ENCODE data around the gene GM2A.
"Not testable (repeated sequence)": the region's sequence is repeated elsewhere in the genome, so short reads cannot be mapped to it uniquely, and the experiment has no call there.

GM2A gene

DNA sequence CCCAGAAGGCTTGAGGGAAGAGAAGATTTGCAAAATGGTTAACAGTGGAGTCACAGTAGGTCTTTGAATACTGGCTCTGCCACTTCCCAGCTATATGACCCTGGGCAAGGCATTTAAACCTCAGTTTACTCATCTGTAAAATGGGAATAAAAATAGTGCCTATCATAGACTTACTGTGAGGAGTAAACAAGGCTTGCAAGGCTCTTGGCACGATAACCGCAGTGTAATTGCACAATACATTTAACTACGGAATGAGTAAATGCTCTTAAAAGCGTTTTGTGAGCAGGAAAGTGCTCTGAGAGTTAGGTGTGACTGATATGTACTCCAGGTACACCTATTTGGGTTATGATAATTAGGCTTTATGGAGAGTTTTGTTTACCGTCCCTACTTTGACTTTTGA, 42.2 kb downstream of the GM2A start:
- DNase-seq = no peak

GRCh38 chr5:151295791-151296477, 42.9 kb downstream of the GM2A start:
- no peak for DNase-seq

- no peak for DNase-seq
These were observed 43.5 kb downstream of the GM2A start for GRCh38 chr5:151296478-151296830.

DNA sequence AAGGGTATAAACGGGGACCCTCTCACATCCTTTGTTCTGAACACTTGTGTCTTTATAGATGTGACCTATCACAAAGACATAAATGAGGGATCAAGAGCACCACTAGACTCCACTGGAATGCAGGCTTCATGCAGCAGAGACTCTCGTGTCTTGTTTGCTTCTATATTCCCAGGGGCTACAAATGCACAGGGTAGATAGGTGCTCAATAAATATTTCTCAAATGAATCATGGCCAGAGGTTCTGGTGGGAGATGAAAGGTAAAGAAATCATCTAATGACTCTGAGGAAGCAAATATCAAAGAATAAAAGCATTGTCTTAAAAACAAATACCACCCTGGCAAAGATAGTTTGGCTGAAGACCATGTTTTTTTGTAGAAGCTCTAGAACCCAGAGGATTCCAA, 44.0 kb downstream of the GM2A start:
- DNase-seq = no peak

DNA sequence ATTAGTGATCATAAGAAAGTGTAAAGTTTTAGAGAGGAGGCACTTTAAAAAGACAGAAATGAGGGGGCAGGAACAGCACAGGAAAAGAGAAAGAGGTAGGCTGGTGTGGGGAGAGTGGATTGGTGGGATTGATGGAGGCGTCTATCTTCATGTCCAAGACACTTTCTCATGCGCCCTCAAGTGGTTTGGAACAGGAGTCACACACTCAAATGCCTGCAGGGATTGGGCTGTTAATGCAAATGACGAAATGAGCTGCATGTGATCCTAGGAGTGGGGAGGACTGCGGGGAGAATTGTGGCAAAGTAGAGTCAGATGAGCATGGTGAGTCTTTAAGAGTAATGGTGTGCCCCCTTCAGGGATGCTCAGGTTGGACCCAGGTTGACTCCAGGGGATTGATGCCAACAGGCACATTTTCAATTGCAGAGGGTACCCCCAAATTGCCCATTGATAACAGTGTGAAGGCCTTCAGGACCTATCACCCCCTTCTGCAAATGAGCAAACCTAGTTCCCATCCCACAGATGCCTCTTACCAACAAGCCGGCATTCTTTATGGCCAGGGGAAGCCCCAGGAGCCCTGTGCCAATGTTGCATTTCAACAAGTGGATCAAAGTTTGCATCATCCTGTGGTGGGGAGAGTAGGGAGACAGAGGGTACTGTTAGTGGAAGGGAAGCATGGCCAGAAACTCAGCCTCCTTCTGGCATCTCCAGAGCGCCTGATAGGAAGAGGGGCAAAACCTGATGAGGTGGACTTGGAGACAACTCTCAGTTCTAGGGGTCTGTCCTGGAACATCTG, 45.3 kb downstream of the GM2A start:
- DNase-seq = peak; percentile 62

DNA sequence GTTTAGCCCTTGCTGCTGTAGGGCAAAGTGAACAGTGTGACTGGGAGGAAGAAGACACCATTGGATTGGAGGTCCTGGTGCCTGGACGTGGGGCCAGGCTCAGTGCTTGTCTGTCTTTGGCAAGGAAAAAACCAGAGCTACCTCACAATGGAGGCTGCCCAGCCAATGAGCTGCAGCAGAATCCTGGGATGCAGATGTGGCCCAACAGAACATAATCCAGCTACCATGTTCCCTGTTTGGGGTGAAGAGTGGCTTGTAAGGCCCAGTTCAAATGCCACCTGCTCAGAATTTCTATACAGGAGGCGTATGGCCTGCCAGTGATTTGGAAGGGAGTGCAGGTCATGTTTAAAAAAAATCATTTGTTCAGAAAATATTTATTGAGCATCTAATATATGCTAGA, 50.7 kb downstream of the GM2A start, which contains the start of gene SLC36A3:
SLC36A3 (minus strand) TSS at position 101 of the 400 bp plus-strand sequence. CDS start 412 bp downstream, outside the sequence.
- DNase-seq = no peak

DNA sequence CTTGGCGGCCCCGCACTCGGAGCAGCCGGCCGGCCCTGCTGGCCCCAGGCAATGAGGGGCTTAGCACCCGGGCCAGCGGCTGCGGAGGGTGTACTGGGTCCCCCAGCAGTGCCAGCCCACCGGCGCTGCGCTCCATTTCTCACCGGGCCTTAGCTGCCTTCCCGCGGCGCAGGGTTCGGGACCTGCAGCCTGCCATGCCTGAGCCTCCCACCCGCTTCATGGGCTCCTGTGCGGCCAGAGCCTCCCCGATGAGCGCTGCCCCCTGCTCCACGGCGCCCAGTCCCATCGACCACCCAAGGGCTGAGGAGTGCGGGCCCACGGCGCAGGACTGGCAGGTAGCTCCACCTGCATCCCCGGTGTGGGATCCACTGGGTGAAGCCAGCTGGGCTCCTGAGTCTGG, 56.3 kb downstream of the GM2A start:
- not testable (repeated sequence) for DNase-seq

DNA sequence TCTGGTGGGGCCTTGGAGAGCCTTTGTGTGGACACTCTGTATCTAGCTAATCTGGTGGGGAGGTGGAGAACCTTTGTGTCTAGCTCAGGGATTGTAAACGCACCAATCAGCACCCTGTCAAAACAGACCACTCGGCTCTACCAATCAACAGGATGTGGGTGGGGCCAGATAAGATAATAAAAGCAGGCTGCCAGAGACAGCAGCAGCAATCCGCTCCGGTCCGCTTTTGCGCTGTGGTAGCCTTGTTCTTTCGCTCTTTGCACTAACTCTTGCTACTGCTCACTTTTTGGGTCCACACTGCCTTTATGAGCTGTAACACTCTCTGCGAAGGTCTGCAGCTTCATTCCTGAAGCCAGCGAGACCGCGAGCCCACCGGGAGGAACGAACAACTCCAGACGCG, 56.8 kb downstream of the GM2A start:
- not testable (repeated sequence) for DNase-seq

- DNase-seq = no peak
These were observed 57.9 kb downstream of the GM2A start for GRCh38 chr5:151310932-151311331.

DNA sequence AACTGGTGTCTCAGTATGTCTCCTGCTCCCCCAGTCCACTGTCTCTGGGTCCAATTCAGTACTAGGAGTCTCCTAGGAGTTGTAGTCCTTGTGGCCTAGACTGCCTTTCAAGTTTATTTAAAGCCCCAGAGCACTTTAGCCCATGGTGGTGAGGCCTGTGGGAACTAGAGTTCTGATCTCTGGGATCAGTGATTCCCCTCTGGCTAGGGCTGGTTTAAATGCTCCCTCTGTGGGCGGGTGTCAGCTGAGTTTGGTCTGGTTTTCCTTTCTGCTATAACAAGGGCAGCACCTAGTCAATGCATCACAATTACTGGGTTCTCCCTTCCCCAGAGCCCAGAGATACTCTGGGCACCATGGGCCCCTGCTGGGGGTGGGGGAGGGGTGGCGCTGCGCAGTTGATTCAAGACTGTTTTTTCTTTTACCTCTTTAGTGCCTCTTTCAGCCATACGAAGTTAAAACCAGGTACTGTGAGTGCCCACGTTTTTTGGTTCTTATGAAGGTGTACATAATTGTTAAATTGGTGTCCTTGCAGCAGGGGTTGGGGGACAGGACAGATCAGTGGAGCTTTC, 59.9 kb downstream of the GM2A start:
- no peak for DNase-seq

- DNase-seq = no peak
These were observed 60.4 kb downstream of the GM2A start for GRCh38 chr5:151313357-151313756.

DNA sequence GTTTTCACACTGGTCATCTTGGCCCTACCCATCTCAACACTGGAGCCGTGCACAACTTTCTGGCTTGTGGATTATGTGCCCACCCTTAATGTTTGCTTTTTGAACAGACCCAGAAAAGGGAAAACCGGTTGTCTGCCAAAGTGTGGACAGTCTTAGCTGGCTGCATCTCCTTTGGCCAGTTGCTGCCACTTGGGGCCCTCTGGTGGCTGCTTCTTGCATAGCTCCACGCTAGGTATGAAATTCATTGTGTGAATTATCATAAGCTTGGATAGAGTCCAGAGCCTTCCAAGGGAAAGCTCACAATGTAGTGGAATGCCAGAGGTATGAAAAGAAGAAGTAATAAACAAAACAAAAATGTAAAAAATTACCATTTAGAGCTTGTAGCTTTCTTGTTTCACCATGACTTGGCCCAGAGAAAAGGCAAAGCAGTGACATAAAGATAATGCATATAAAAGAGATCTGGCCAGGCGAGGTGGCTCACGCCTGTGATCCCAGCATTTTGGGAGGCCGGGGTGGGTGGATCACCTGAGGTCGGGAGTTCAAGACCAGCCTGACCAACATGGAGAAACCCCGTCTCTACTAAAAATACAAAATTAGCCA, 63.1 kb downstream of the GM2A start:
- DNase-seq = peak; percentile 77

DNA sequence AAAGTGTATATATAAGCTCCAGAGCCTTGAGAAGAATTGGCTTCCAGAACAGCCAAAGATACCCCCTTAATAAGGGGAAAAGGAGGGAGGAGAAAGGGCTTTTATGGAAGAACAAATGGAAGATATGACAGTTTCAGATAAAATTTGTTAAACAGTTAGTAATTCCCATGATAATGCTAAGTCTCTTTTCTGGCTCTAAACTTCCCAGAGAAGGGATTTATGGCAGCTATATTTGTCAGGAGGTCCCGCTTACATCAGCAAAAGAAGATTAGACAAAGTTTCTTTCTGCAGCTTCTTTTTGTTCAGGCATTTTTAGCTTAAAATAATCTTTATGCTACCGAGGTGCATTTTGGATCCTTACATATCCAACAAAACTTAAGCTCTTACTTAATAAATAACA, 64.9 kb downstream of the GM2A start:
- DNase-seq = no peak

- peak; percentile 11 for DNase-seq
These were observed 66.1 kb downstream of the GM2A start for GRCh38 chr5:151318850-151319732.
